HepG2 (cell line): Measurements from ENCODE around the gene FUT1. TPM values are rescaled to one million over a fixed set of nuclear protein-coding genes. Genes with fewer than 3 reads are reported as not detected.

Source experiments
- ATF4 ChIP-seq, 2 experiments: fragments of 450-650 bp in 1 of 2; sonication (generic) in 1 of 2; formaldehyde crosslinking; IDR thresholded peaks; 2 replicates each; pipeline versions ENCODE4 v1.5.0 to v1.8.0; 2020 to 2022; ENCODE audit warnings: mild to moderate bottlenecking in 1 of 2, missing genetic modification reagents in 1 of 2
- BCL6 ChIP-seq: IDR thresholded peaks from 2 replicates; pipeline ENCODE4 v1.6.1; 2016; ENCODE audit warnings: missing genetic modification reagents, missing compliant biosample characterization
- CAMTA2 ChIP-seq: sonication (generic); formaldehyde crosslinking; IDR thresholded peaks from 2 replicates; pipeline ENCODE4 v1.4.0; 2020; ENCODE audit warnings: mild to moderate bottlenecking, missing genetic modification reagents, borderline replicate concordance
- CEBPB ChIP-seq: IDR thresholded peaks from 2 replicates; pipeline ENCODE4 v1.6.1; 2011; ENCODE audit warnings: low read depth, low read length, improper control_type of control experiment, borderline replicate concordance
- DBP ChIP-seq: sonication (generic); formaldehyde crosslinking; IDR thresholded peaks from 2 replicates; pipeline ENCODE4 v1.4.0; 2020; ENCODE audit warnings: missing genetic modification reagents; ENCODE audit errors: not compliant biosample characterization
- FOXP1 ChIP-seq, 2 experiments: fragments of 450-650 bp in 1 of 2; IDR thresholded peaks; 2 replicates each; pipeline ENCODE4 v1.6.1; 2017 to 2018; ENCODE audit warnings: antibody characterized with exemption in 1 of 2
- HES4 ChIP-seq: sonication (generic); formaldehyde crosslinking; IDR thresholded peaks from 2 replicates; pipeline ENCODE4 v1.9.0; 2021; ENCODE audit warnings: mild to moderate bottlenecking, missing genetic modification reagents, borderline replicate concordance
- HIVEP1 ChIP-seq: sonication (generic); formaldehyde crosslinking; IDR thresholded peaks from 2 replicates; pipeline ENCODE4 v1.4.0; 2020; ENCODE audit warnings: mild to moderate bottlenecking, missing genetic modification reagents
- HNF4A ChIP-seq: sonication (generic); formaldehyde crosslinking; IDR thresholded peaks from 2 replicates; pipeline ENCODE4 v1.4.0; 2020; ENCODE audit warnings: missing genetic modification reagents
- KDM6A ChIP-seq: IDR thresholded peaks from 2 replicates; pipeline ENCODE4 v1.6.1; 2016; ENCODE audit warnings: low read depth
- MIER2 ChIP-seq: IDR thresholded peaks from 2 replicates; pipeline ENCODE4 v1.6.1; 2016; ENCODE audit warnings: missing biosample characterization, missing genetic modification reagents
- POLR2A ChIP-seq, 2 experiments: IDR thresholded peaks; 2 replicates each; pipeline ENCODE4 v1.6.1; 2011; ENCODE audit warnings: low read depth in 2 of 2, low read length in 2 of 2, mild to moderate bottlenecking in 1 of 2, moderate library complexity in 1 of 2; ENCODE audit not compliant: insufficient read depth in 1 of 2
- PRDM4 ChIP-seq: sonication (generic); formaldehyde crosslinking; IDR thresholded peaks from 2 replicates; pipeline ENCODE4 v1.9.0; 2021; ENCODE audit warnings: missing genetic modification reagents, borderline replicate concordance
- SSRP1 ChIP-seq: IDR thresholded peaks from 2 replicates; pipeline ENCODE4 v1.6.1; 2016; ENCODE audit warnings: control low read depth
- TIGD3 ChIP-seq: sonication (generic); formaldehyde crosslinking; IDR thresholded peaks from 2 replicates; pipeline ENCODE4 v1.5.1; 2020; ENCODE audit warnings: mild to moderate bottlenecking, missing genetic modification reagents, borderline replicate concordance
- ZBTB34 ChIP-seq: sonication (generic); formaldehyde crosslinking; IDR thresholded peaks from 2 replicates; pipeline ENCODE4 v1.8.0; 2022; ENCODE audit warnings: mild to moderate bottlenecking, missing genetic modification reagents
- ZNF205 ChIP-seq: IDR thresholded peaks from 2 replicates; pipeline ENCODE4 v1.6.1; 2018; ENCODE audit warnings: missing biosample characterization, missing genetic modification reagents
- ZNF382 ChIP-seq: sonication (generic); formaldehyde crosslinking; IDR thresholded peaks from 2 replicates; pipeline ENCODE4 v1.5.0; 2020; ENCODE audit warnings: missing genetic modification reagents, mild to moderate bottlenecking, borderline replicate concordance
- ZNF468 ChIP-seq: sonication (generic); formaldehyde crosslinking; IDR thresholded peaks from 2 replicates; pipeline ENCODE4 v1.8.0; 2022; ENCODE audit warnings: mild to moderate bottlenecking, moderate library complexity, missing genetic modification reagents
- ZNF501 ChIP-seq: sonication (generic); formaldehyde crosslinking; IDR thresholded peaks from 2 replicates; pipeline ENCODE4 v1.5.1; 2020; ENCODE audit warnings: mild to moderate bottlenecking, moderate library complexity, missing genetic modification reagents
- ZNF552 ChIP-seq: sonication (generic); formaldehyde crosslinking; IDR thresholded peaks from 2 replicates; pipeline ENCODE4 v1.9.0; 2022; ENCODE audit warnings: missing genetic modification reagents, mild to moderate bottlenecking, borderline replicate concordance
- ZNF629 ChIP-seq: sonication (generic); formaldehyde crosslinking; conservative IDR thresholded peaks from 2 replicates; pipeline ENCODE4 v1.5.0; 2020; ENCODE audit warnings: missing genetic modification reagents
- ZNF7 ChIP-seq: IDR thresholded peaks from 2 replicates; pipeline ENCODE4 v1.6.1; 2016; ENCODE audit warnings: missing biosample characterization, missing genetic modification reagents
- ZNF724P ChIP-seq: sonication (generic); formaldehyde crosslinking; IDR thresholded peaks from 2 replicates; pipeline ENCODE4 v1.8.0; 2022; ENCODE audit warnings: missing genetic modification reagents, borderline replicate concordance
- ZSCAN9 ChIP-seq: IDR thresholded peaks from 2 replicates; pipeline ENCODE4 v1.6.1; 2016; ENCODE audit warnings: borderline replicate concordance
- polyA plus RNA-seq, 8 experiments: library from polyadenylated mRNA; depleted of rRNA in 3 of 8; stranded (reverse) in 7 of 8; unstranded in 1 of 8; fragments of >200 nt; fragmentation: Illumina TruSeq in 4 of 8; extraction: Trizol in 4 of 8; gene quantifications; 2 replicates each; pipeline versions ENCODE4 v1.2.1 to v1.2.3, GENCODE V29; 2011 to 2016; ENCODE audit warnings: low read depth in 4 of 8, missing spikeins in 1 of 8, mixed read lengths in 1 of 8; ENCODE audit not compliant: insufficient read depth in 1 of 8
- total RNA-seq, 5 experiments: library from RNA; depleted of rRNA; stranded (reverse); fragments of >200 nt; fragmentation: Illumina TruSeq; extraction: Trizol; gene quantifications; 2 replicates each; pipeline ENCODE4 v1.2.3, GENCODE V29; 2016; ENCODE audit warnings: low read depth in 1 of 5

FUT1 gene
- total and polyA plus RNA-seq, 2 of the 13 experiments (the other 11 are each of a cell fraction or from before 2014, with no cell fraction given), result 0.07 to 1.1 TPM

GRCh38 chr19:48768994-48769713, 16.7 kb upstream of the FUT1 start (continued):
- TF ChIP-seq ATF4 (CRISPR knock-in tag; IDR thresholded peaks at IDR 0.05) (0 out of 4 replicates have a peak, but pooled peaks of 1 of the 2 experiments have one; percentile 40), TIGD3 (CRISPR knock-in tag) (no peak), SSRP1 (no peak), ZNF629 (CRISPR knock-in tag) (no peak), ZNF382 (CRISPR knock-in tag) (no peak), ZNF552 (no peak), KDM6A (CRISPR knock-in tag) (no peak), ZNF501 (CRISPR knock-in tag) (no peak), CAMTA2 (no peak), HIVEP1 (CRISPR knock-in tag) (no peak), MIER2 (no peak), PRDM4 (CRISPR knock-in tag) (no peak), FOXP1 (IDR thresholded peaks at IDR 0.05) (no peak), FOXP1 (CRISPR knock-in tag; IDR thresholded peaks at IDR 0.05) (peak; percentile 54; the same call in 1 of the 2 replicates), ZSCAN9 (CRISPR knock-in tag) (no peak), CEBPB (peak; percentile 68), ZBTB34 (CRISPR knock-in tag) (no peak), DBP (CRISPR knock-in tag) (no peak), BCL6 (CRISPR knock-in tag) (no peak), HNF4A (CRISPR knock-in tag) (peak; percentile 13; the same call in 1 of the 2 replicates), ZNF468 (CRISPR knock-in tag) (no peak), ZNF724P (CRISPR knock-in tag) (no peak), ZNF205 (CRISPR knock-in tag) (no peak), HES4 (CRISPR knock-in tag) (no peak), POLR2A (IDR thresholded peaks at IDR 0.05; ENCODE audit: insufficient read depth in 1 of 2, low read depth in 2 of 2, low read length in 2 of 2) (no peak), ZNF7 (CRISPR knock-in tag) (no peak)
